SK-N-SH (cell line): Measurements from ENCODE around the gene OTUD5. TPM values are rescaled to one million over a fixed set of nuclear protein-coding genes. Genes with fewer than 3 reads are reported as not detected.

ENCODE experiments used
- CTCF ChIA-PET: fragments of 300-600, 350-600 bp; formaldehyde crosslinking; extraction: SDS; loops from one replicate; lab custom pipeline; 2021; lab: Yijun Ruan, JAX
- POLR2A ChIA-PET: fragments of 350-600 bp; sonication (Branson Sonifier 250); formaldehyde crosslinking; extraction: SDS; loops from one replicate; lab custom pipeline; 2020; ENCODE audit warnings: antibody characterized with exemption, inconsistent platforms; lab: Yijun Ruan, JAX
- DNase-seq: peaks from one replicate; pipeline ENCODE4 v3.0.0; 2012
- H2AFZ ChIP-seq: fragments of 200-600 bp; sonication (generic); 2 replicates; pipeline ENCODE4 v1.8.1; 2016; ENCODE audit warnings: antibody characterized with exemption, mild to moderate bottlenecking, low read depth
- H3F3A ChIP-seq: fragments of 200-600 bp; sonication (generic); replicated peaks from 2 replicates; pipeline ENCODE3; 2016; ENCODE audit warnings: antibody characterized with exemption, mild to moderate bottlenecking; ENCODE audit not compliant: insufficient read depth
- H3K27ac ChIP-seq, 2 experiments: fragments of 200-500 bp in 1 of 2; fragments of 200-600 bp in 1 of 2; sonication (Bioruptor generic) in 1 of 2; sonication (generic), shearing (Covaris generic) in 1 of 2; 2 replicates each; pipeline versions ENCODE4 v1.5.1 to v1.6.1; 2014 to 2016; ENCODE audit warnings: low read depth in 2 of 2, inconsistent platforms in 1 of 2, low read length in 1 of 2, mild to moderate bottlenecking in 1 of 2, mixed read lengths in 1 of 2
- H3K27me3 ChIP-seq: fragments of 200-600 bp; sonication (generic), shearing (Covaris generic); 2 replicates; pipeline ENCODE4 v1.6.1; 2016; ENCODE audit warnings: mixed run types; ENCODE audit not compliant: insufficient read depth
- H3K36me3 ChIP-seq, 2 experiments: fragments of 200-500 bp in 1 of 2; fragments of 200-600 bp in 1 of 2; sonication (Bioruptor generic) in 1 of 2; sonication (generic) in 1 of 2; replicated peaks in 1 of 2; 2 replicates each; pipeline versions ENCODE3 to v1.5.1; 2014 to 2016; ENCODE audit warnings: low read length in 1 of 2, mild to moderate bottlenecking in 1 of 2; ENCODE audit not compliant: insufficient read depth in 2 of 2, control insufficient read depth in 1 of 2
- H3K4me1 ChIP-seq, 2 experiments: fragments of 200-500 bp in 1 of 2; fragments of 200-600 bp in 1 of 2; sonication (Bioruptor generic) in 1 of 2; sonication (generic), shearing (Covaris generic) in 1 of 2; 2 replicates each; pipeline versions ENCODE4 v1.5.1 to v1.6.1; 2014 to 2016; ENCODE audit warnings: low read depth in 1 of 2, low read length in 1 of 2, mixed run types in 1 of 2; ENCODE audit not compliant: insufficient read depth in 2 of 2, control insufficient read depth in 1 of 2
- H3K4me2 ChIP-seq: fragments of 200-600 bp; sonication (generic), shearing (Covaris generic); 2 replicates; pipeline ENCODE4 v1.6.1; 2017; ENCODE audit warnings: mixed run types
- H3K4me3 ChIP-seq, 2 experiments: fragments of 200-500 bp in 1 of 2; fragments of 200-600 bp in 1 of 2; sonication (Bioruptor generic) in 1 of 2; sonication (generic), shearing (Covaris generic) in 1 of 2; 2 replicates each; pipeline versions ENCODE4 v1.5.1 to v1.8.1; 2014 to 2016; ENCODE audit warnings: low read depth in 2 of 2, inconsistent platforms in 1 of 2, low read length in 1 of 2, mild to moderate bottlenecking in 1 of 2, mixed read lengths in 1 of 2, moderate library complexity in 1 of 2
- H3K79me2 ChIP-seq: fragments of 200-600 bp; sonication (generic); 2 replicates; pipeline ENCODE4 v1.8.1; 2017; ENCODE audit warnings: mild to moderate bottlenecking; ENCODE audit not compliant: insufficient read depth
- H3K9ac ChIP-seq: fragments of 200-600 bp; sonication (generic); 2 replicates; pipeline ENCODE4 v1.6.1; 2017; ENCODE audit warnings: mixed run types
- H3K9me2 ChIP-seq: fragments of 200-600 bp; sonication (generic); 2 replicates; pipeline ENCODE4 v1.6.1; 2017; ENCODE audit warnings: mixed run types
- H3K9me3 ChIP-seq: fragments of 200-600 bp; sonication (generic); 2 replicates; pipeline ENCODE4 v1.6.1; 2017; ENCODE audit warnings: mixed run types, mild to moderate bottlenecking, moderate library complexity
- H4K20me1 ChIP-seq: fragments of 200-600 bp; sonication (generic); 2 replicates; pipeline ENCODE4 v1.6.1; 2017; ENCODE audit warnings: mild to moderate bottlenecking, mixed run types; ENCODE audit not compliant: insufficient read depth
- CTCF ChIP-seq: fragments of 200-600 bp; sonication (generic); IDR thresholded peaks from 2 replicates; pipeline ENCODE4 v1.6.1; 2017; ENCODE audit warnings: antibody characterized with exemption, mild to moderate bottlenecking, moderate library complexity
- EP300 ChIP-seq, 2 experiments: IDR thresholded peaks; 2 replicates each; pipeline versions ENCODE4 v1.4.0 to v1.6.1; 2012; ENCODE audit warnings: borderline replicate concordance in 1 of 2, low read depth in 1 of 2, low read length in 1 of 2
- EZH2phosphoT487 ChIP-seq: fragments of 200-600 bp; sonication (generic); IDR thresholded peaks from 2 replicates; pipeline ENCODE4 v1.6.1; 2017; ENCODE audit warnings: low read depth, mixed run types, mild to moderate bottlenecking, antibody characterized with exemption, moderate library complexity, borderline replicate concordance
- FOSL2 ChIP-seq: IDR thresholded peaks from 2 replicates; pipeline ENCODE4 v1.4.0; 2012; ENCODE audit warnings: low read depth, mild to moderate bottlenecking, moderate library complexity, borderline replicate concordance
- IRF3 ChIP-seq: fragments of 150-350 bp; IDR thresholded peaks from 2 replicates; pipeline ENCODE4 v1.6.1; 2016; ENCODE audit warnings: mild to moderate bottlenecking, low read depth, low read length
- MEF2A ChIP-seq: IDR thresholded peaks from 2 replicates; pipeline ENCODE4 v1.4.0; 2012; ENCODE audit warnings: low read depth, borderline replicate concordance
- MXI1 ChIP-seq: IDR thresholded peaks from 2 replicates; pipeline ENCODE4 v1.6.1; 2012; ENCODE audit warnings: mild to moderate bottlenecking, low read depth, low read length, improper control_type of control experiment
- NRF1 ChIP-seq: IDR thresholded peaks from 2 replicates; pipeline ENCODE4 v1.6.1; 2012; ENCODE audit warnings: low read depth, mild to moderate bottlenecking, low read length
- RAD21 ChIP-seq: IDR thresholded peaks from 2 replicates; pipeline ENCODE4 v1.6.1; 2012; ENCODE audit warnings: mild to moderate bottlenecking, low read length
- REST ChIP-seq: IDR thresholded peaks from 2 replicates; pipeline ENCODE4 v1.6.1; 2012; ENCODE audit warnings: mild to moderate bottlenecking, low read depth, low read length, moderate library complexity
- RFX5 ChIP-seq: IDR thresholded peaks from 2 replicates; pipeline ENCODE4 v1.6.1; 2012; ENCODE audit warnings: mild to moderate bottlenecking, improper control_type of control experiment, low read length
- RXRA ChIP-seq: IDR thresholded peaks from 2 replicates; pipeline ENCODE4 v1.4.0; 2012; ENCODE audit warnings: low read depth, mild to moderate bottlenecking, borderline replicate concordance
- SMC3 ChIP-seq: IDR thresholded peaks from 2 replicates; pipeline ENCODE4 v1.6.1; 2012; ENCODE audit warnings: low read depth, low read length, improper control_type of control experiment
- USF2 ChIP-seq: fragments of 150-350 bp; IDR thresholded peaks from 2 replicates; pipeline ENCODE4 v1.6.1; 2017; ENCODE audit warnings: antibody characterized with exemption, low read length, low read depth, borderline replicate concordance
- YY1 ChIP-seq: IDR thresholded peaks from 2 replicates; pipeline ENCODE4 v1.4.0; 2012; ENCODE audit warnings: low read depth, mild to moderate bottlenecking
- WGBS: methylation state at CpG from one replicate; pipeline ENCODE4 v1.1.6; 2017; ENCODE audit warnings: low lambda C conversion rate; 5-methylcytosine and 5-hydroxymethylcytosine counted together
- polyA plus RNA-seq, 3 experiments: library from polyadenylated mRNA; depleted of rRNA; stranded (reverse); fragments of >200 nt; gene quantifications; 2 replicates each; pipeline ENCODE4 v1.2.3, GENCODE V29; 2012

OTUD5 gene
- polyA plus RNA-seq, 1 of the 3 experiments (the other 2 are of a cell fraction) = 90.4 TPM

- no peaks in the 10 kb centered on the region for H3K9me3 ChIP-seq
- TF ChIP-seq USF2 (no peak), FOSL2 (no peak), YY1 (no peak), RFX5 (no peak), MXI1 (no peak), REST (no peak), EP300 (IDR thresholded peaks at IDR 0.05; ENCODE audit: borderline replicate concordance in 1 of 2, low read depth in 1 of 2, low read length in 1 of 2) (no peak), RAD21 (no peak), SMC3 (no peak)
- 90% methylated on average over 2 of the region's 2 CpGs for WGBS
- H3K27me3 ChIP-seq = no peaks in the 10 kb centered on the region
- H3K36me3 ChIP-seq = peaks cover 27 to 32% of the 10 kb centered on the region in 2 experiments
- no peaks in the 10 kb centered on the region for H3F3A ChIP-seq
- no peak overlapping the region for H3K4me3 ChIP-seq
- no peak overlapping the region for H3K9ac ChIP-seq
- POLR2A ChIA-PET = no interaction called here
- H3K9me2 ChIP-seq = no peaks in the 10 kb centered on the region
- CTCF ChIA-PET = no interaction called here
- H3K4me1 ChIP-seq = no peaks in the 10 kb centered on the region
- H2AFZ ChIP-seq = no peak overlapping the region
- peaks cover 26% of the 10 kb centered on the region for H4K20me1 ChIP-seq
- no peak overlapping the region for H3K4me2 ChIP-seq
- DNase-seq = no peak
- H3K27ac ChIP-seq = no peak overlapping the region
- peaks cover 20% of the 10 kb centered on the region; the same call in 1 of the 2 replicates for H3K79me2 ChIP-seq
These were observed 23.6 kb downstream of the OTUD5 start for GRCh38 chrX:48933757-48934156.

- CTCF ChIA-PET = interaction anchor here (0.9 to 1.6 kb wide), 3 partner anchors 12 to 18 kb away, joined by 3 to 10 read pairs (median 4); no protein-coding TSS in a partner anchor
- no peak overlapping the region for H3K27ac ChIP-seq
These were observed 29.5 kb downstream of the OTUD5 start for GRCh38 chrX:48927736-48928382.

More at GRCh38 chrX:48927736-48928382, 29.5 kb downstream of the OTUD5 start:
- Histone ChIP-seq H3K36me3 (peaks cover 20 to 50% of the 10 kb centered on the region in 2 experiments), H3K9me2 (no peaks in the 10 kb centered on the region), H3K4me1 (no peaks in the 10 kb centered on the region), H2AFZ (no peak overlapping the region), H3K27me3 (no peaks in the 10 kb centered on the region), H3K4me2 (no peak overlapping the region), H4K20me1 (no peaks in the 10 kb centered on the region), H3F3A (no peaks in the 10 kb centered on the region), H3K79me2 (no peaks in the 10 kb centered on the region), H3K9me3 (no peaks in the 10 kb centered on the region), H3K4me3 (no peak overlapping the region), H3K9ac (no peak overlapping the region)
- 93% methylated on average over 2 of the region's 2 CpGs for WGBS
- POLR2A ChIA-PET = interaction anchor here (0.6 kb wide), 1 partner anchor 672 kb away, joined by 3 read pairs; no protein-coding TSS in a partner anchor
- no peak for DNase-seq
- TF ChIP-seq YY1 (no peak), CTCF (no peak), IRF3 (no peak), RXRA (no peak), MEF2A (no peak), SMC3 (no peak), NRF1 (no peak), EZH2phosphoT487 (no peak)
